HepG2 (cell line): ENCODE results near the gene VWA1. TPM values are rescaled to one million over a fixed set of nuclear protein-coding genes. Genes with fewer than 3 reads are reported as not detected.
A peak's percentile ranks its signal among the peaks of the same experiment; 100 is the strongest.

Experiments
- AKAP8 ChIP-seq: sonication (generic); formaldehyde crosslinking; IDR thresholded peaks from 2 replicates; pipeline ENCODE4 v1.5.1; 2020; ENCODE audit warnings: mild to moderate bottlenecking, missing genetic modification reagents
- CCDC6 ChIP-seq: sonication (generic); formaldehyde crosslinking; IDR thresholded peaks from 2 replicates; pipeline ENCODE4 v1.8.1; 2022; ENCODE audit warnings: mild to moderate bottlenecking, missing genetic modification reagents, moderate library complexity
- CREB1 ChIP-seq, 2 experiments: fragments of 450-650 bp in 1 of 2; IDR thresholded peaks; 2 replicates each; pipeline ENCODE4 v1.6.1; 2016 to 2017; ENCODE audit warnings: control low read depth in 1 of 2, mild to moderate bottlenecking in 1 of 2, missing compliant biosample characterization in 1 of 2, missing genetic modification characterization in 1 of 2
- DNMT3B ChIP-seq: conservative IDR thresholded peaks from 2 replicates; pipeline ENCODE4 v1.6.1; 2016; ENCODE audit warnings: missing biosample characterization, control low read depth
- ELK4 ChIP-seq: sonication (generic); formaldehyde crosslinking; IDR thresholded peaks from 2 replicates; pipeline ENCODE4 v1.9.0; 2021; ENCODE audit warnings: missing genetic modification reagents, borderline replicate concordance
- HNRNPUL1 ChIP-seq: fragments of 200-400 bp; formaldehyde crosslinking; IDR thresholded peaks from 2 replicates; pipeline ENCODE4 v1.6.1; 2017; ENCODE audit warnings: low read depth, mild to moderate bottlenecking, low read length, moderate library complexity
- HOXA9 ChIP-seq: sonication (generic); formaldehyde crosslinking; IDR thresholded peaks from 2 replicates; pipeline ENCODE4 v1.8.1; 2022; ENCODE audit warnings: missing genetic modification reagents, mild to moderate bottlenecking, moderate library complexity, borderline replicate concordance
- KDM6A ChIP-seq: IDR thresholded peaks from 2 replicates; pipeline ENCODE4 v1.6.1; 2016; ENCODE audit warnings: low read depth
- MAZ ChIP-seq, 2 experiments: sonication (generic) in 1 of 2; formaldehyde crosslinking in 1 of 2; IDR thresholded peaks; 2 replicates each; pipeline versions ENCODE4 v1.5.0 to v1.6.1; 2012 to 2020; ENCODE audit warnings: low read depth in 2 of 2, mild to moderate bottlenecking in 2 of 2, borderline replicate concordance in 1 of 2, improper control_type of control experiment in 1 of 2, low read length in 1 of 2, missing genetic modification reagents in 1 of 2, moderate library complexity in 1 of 2
- NFYC ChIP-seq: IDR thresholded peaks from 2 replicates; pipeline ENCODE4 v1.6.1; 2016; ENCODE audit warnings: missing genetic modification reagents, missing compliant biosample characterization
- TBX2 ChIP-seq: sonication (generic); formaldehyde crosslinking; IDR thresholded peaks from 2 replicates; pipeline ENCODE4 v1.5.0; 2020; ENCODE audit warnings: missing genetic modification reagents, mild to moderate bottlenecking, borderline replicate concordance
- TMF1 ChIP-seq: sonication (generic); formaldehyde crosslinking; IDR thresholded peaks from 2 replicates; pipeline ENCODE4 v1.8.1; 2022; ENCODE audit warnings: low read depth, missing genetic modification reagents
- TOPORS ChIP-seq: sonication (generic); formaldehyde crosslinking; IDR thresholded peaks from 2 replicates; pipeline ENCODE4 v1.8.0; 2023; ENCODE audit warnings: mild to moderate bottlenecking, missing genetic modification reagents
- XRCC5 ChIP-seq: fragments of 200-400 bp; formaldehyde crosslinking; optimal IDR thresholded peaks from 2 replicates; pipeline ENCODE3; 2017; ENCODE audit warnings: mild to moderate bottlenecking, low read length
- YY1 ChIP-seq: IDR thresholded peaks from 2 replicates; pipeline ENCODE4 v1.6.1; 2011; ENCODE audit warnings: low read length, low read depth, moderate library complexity, mild to moderate bottlenecking; ENCODE audit not compliant: insufficient read depth, insufficient replicate concordance
- ZBTB8A ChIP-seq: sonication (generic); formaldehyde crosslinking; IDR thresholded peaks from 2 replicates; pipeline ENCODE4 v1.4.0; 2020; ENCODE audit warnings: mild to moderate bottlenecking, low read depth, missing genetic modification reagents, borderline replicate concordance
- ZMYM2 ChIP-seq: sonication (generic); formaldehyde crosslinking; IDR thresholded peaks from 2 replicates; pipeline ENCODE4 v1.8.0; 2022; ENCODE audit warnings: mild to moderate bottlenecking, missing genetic modification reagents
- ZNF17 ChIP-seq: sonication (generic); formaldehyde crosslinking; IDR thresholded peaks from 2 replicates; pipeline ENCODE4 v1.5.0; 2020; ENCODE audit warnings: mild to moderate bottlenecking, missing genetic modification reagents
- ZNF609 ChIP-seq: sonication (generic); formaldehyde crosslinking; IDR thresholded peaks from 2 replicates; pipeline ENCODE4 v1.4.0; 2020; ENCODE audit warnings: mild to moderate bottlenecking, missing genetic modification reagents, borderline replicate concordance
- ZNF660 ChIP-seq: sonication (generic); formaldehyde crosslinking; IDR thresholded peaks from 2 replicates; pipeline ENCODE4 v1.5.1; 2020; ENCODE audit warnings: mild to moderate bottlenecking, low read depth, missing genetic modification reagents, borderline replicate concordance
- ZNF713 ChIP-seq: sonication (generic); formaldehyde crosslinking; IDR thresholded peaks from 2 replicates; pipeline ENCODE4 v1.4.0; 2020; ENCODE audit warnings: mild to moderate bottlenecking, missing genetic modification reagents
- ZNF780A ChIP-seq: sonication (generic); formaldehyde crosslinking; IDR thresholded peaks from 2 replicates; pipeline ENCODE4 v1.8.0; 2022; ENCODE audit warnings: mild to moderate bottlenecking, missing genetic modification reagents, moderate library complexity
- polyA plus RNA-seq, 8 experiments: library from polyadenylated mRNA; depleted of rRNA in 3 of 8; stranded (reverse) in 7 of 8; unstranded in 1 of 8; fragments of >200 nt; fragmentation: Illumina TruSeq in 4 of 8; extraction: Trizol in 4 of 8; gene quantifications; 2 replicates each; pipeline versions ENCODE4 v1.2.1 to v1.2.3, GENCODE V29; 2011 to 2016; ENCODE audit warnings: low read depth in 4 of 8, missing spikeins in 1 of 8, mixed read lengths in 1 of 8; ENCODE audit not compliant: insufficient read depth in 1 of 8
- total RNA-seq, 5 experiments: library from RNA; depleted of rRNA; stranded (reverse); fragments of >200 nt; fragmentation: Illumina TruSeq; extraction: Trizol; gene quantifications; 2 replicates each; pipeline ENCODE4 v1.2.3, GENCODE V29; 2016; ENCODE audit warnings: low read depth in 1 of 5

VWA1 gene
- total and polyA plus RNA-seq, 2 of the 13 experiments (the other 11 are each of a cell fraction or from before 2014, with no cell fraction given) = 40.9 to 57.5 TPM

GRCh38 chr1:1441002-1441888 lies 5.8 kb downstream of the VWA1 start (continued):
- no peak; the same call in 1 of the 2 replicates for TF ChIP-seq MAZ (IDR thresholded peaks at IDR 0.05; ENCODE audit: borderline replicate concordance, low read depth, low read length)
- TF ChIP-seq MAZ (CRISPR knock-in tag; IDR thresholded peaks at IDR 0.05; ENCODE audit: low read depth) = peak; percentile 75; the same call in 1 of the 2 replicates
- peak; percentile 88 for TF ChIP-seq XRCC5
- no peak for TF ChIP-seq CREB1 (IDR thresholded peaks at IDR 0.05)
- peak; percentile 75; the same call in 1 of the 2 replicates for TF ChIP-seq CREB1 (CRISPR knock-in tag; IDR thresholded peaks at IDR 0.05)
- no peak for TF ChIP-seq KDM6A (CRISPR knock-in tag)
- TF ChIP-seq ZNF17 = no peak
- TF ChIP-seq ZNF609 (CRISPR knock-in tag) = 0 out of 2 replicates have a peak, but pooled peaks have one; percentile 74
- TF ChIP-seq ZNF713 (CRISPR knock-in tag) = 0 out of 2 replicates have a peak, but pooled peaks have one; percentile 87
- TF ChIP-seq AKAP8 (CRISPR knock-in tag) = peak; percentile 99
- peak; percentile 36; the same call in 1 of the 2 replicates for TF ChIP-seq ZMYM2
- TF ChIP-seq TBX2 = peak; percentile 35; the same call in 1 of the 2 replicates
- TF ChIP-seq ZNF780A (CRISPR knock-in tag) = no peak
- peak; percentile 28 for TF ChIP-seq YY1
- TF ChIP-seq NFYC (CRISPR knock-in tag) = no peak
- 0 out of 2 replicates have a peak, but pooled peaks have one; percentile 75 for TF ChIP-seq TOPORS
- no peak for TF ChIP-seq HOXA9 (CRISPR knock-in tag)
- TF ChIP-seq ZNF660 = no peak
- TF ChIP-seq HNRNPUL1 = no peak
- peak; percentile 74; the same call in 1 of the 2 replicates for TF ChIP-seq CCDC6 (CRISPR knock-in tag)
- 0 out of 2 replicates have a peak, but pooled peaks have one; percentile 45 for TF ChIP-seq ZBTB8A (CRISPR knock-in tag)
- peak; percentile 85; the same call in 1 of the 2 replicates for TF ChIP-seq TMF1
- no peak for TF ChIP-seq ELK4 (CRISPR knock-in tag)
- TF ChIP-seq DNMT3B (CRISPR knock-in tag) = 0 out of 2 replicates have a peak, but pooled peaks have one; percentile 50
